PC-3 (cell line): ENCODE data around the gene GTF2B.
"Not testable (repeated sequence)": the region's sequence is repeated elsewhere in the genome, so short reads cannot be mapped to it uniquely, and the experiment has no call there.

Experiments
- CTCF ChIP-seq: fragments of 300-600 bp; sonication (generic); conservative IDR thresholded peaks from 2 replicates; pipeline ENCODE4 v1.5.1; 2017; ENCODE audit warnings: antibody characterized with exemption, low read depth, mild to moderate bottlenecking, low read length
- EZH2 ChIP-seq: fragments of 300-600 bp; sonication (generic); IDR thresholded peaks from one replicate; pipeline ENCODE4 v1.6.1; 2017; ENCODE audit warnings: antibody characterized with exemption, mild to moderate bottlenecking, low read length; ENCODE audit not compliant: unreplicated experiment
- EZH2phosphoT487 ChIP-seq: fragments of 300-600 bp; sonication (generic); IDR thresholded peaks from 2 replicates; pipeline ENCODE4 v1.6.1; 2018; ENCODE audit warnings: mild to moderate bottlenecking, antibody characterized with exemption, low read length, borderline replicate concordance

DNA sequence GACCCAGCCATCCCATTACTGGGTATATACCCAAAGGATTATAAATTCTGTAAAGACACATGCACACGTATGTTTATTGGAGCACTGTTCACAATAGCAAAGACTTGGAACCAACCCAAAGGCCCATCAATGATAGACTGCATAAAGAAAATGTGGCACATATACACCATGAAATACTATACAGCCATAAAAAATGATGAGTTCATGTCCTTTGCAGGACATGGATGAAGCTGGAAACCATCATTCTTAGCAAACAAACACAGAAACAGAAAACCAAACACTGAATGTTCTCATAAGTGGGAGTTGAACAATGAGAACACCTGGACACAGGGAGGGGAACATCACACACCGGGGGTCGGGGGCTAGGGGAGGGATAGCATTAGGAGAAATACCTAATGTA lies 71.7 kb downstream of the GTF2B start:
- not testable (repeated sequence) for TF ChIP-seq CTCF, EZH2phosphoT487, EZH2
